HG03521 (cell line): ENCODE data around the gene TPRKB.
"Not testable (repeated sequence)": the region's sequence is repeated elsewhere in the genome, so short reads cannot be mapped to it uniquely, and the experiment has no call there.

Experiments
- ATAC-seq: cut with Tn5 transposase; IDR thresholded peaks from one replicate; pipeline ENCODE4 v1.9.1; 2021; ENCODE audit warnings: mild to moderate bottlenecking, moderate library complexity; ENCODE audit not compliant: unreplicated experiment

Gene TPRKB

GRCh38 chr2:73736855-73737779, at the start of gene TPRKB:
TSS of gene TPRKB (minus strand) at chr2:73737345. CDS start at chr2:73734569, 2,776 bp downstream.
- ATAC-seq, result peak; percentile 92

DNA sequence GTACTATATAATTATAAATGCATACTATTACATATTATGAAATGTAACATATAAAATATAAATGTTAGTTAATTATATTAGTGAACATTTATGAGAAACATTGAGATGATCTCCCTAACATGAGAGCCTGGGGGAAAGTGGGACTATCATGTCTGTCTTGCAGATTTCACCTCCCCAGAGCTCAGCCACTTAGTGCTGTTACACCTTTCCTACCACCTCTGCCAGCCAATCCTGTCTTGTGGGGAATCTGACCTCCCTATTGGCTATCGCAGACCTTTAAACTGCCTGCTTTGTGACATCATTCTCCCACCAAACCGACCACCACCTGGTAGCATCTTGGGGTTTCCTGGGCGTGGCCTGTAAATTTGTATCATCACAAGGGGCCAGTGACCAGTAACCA, 46.7 kb upstream of the TPRKB start, which contains the start of gene C2orf78:
Gene C2orf78 (plus strand): TSS at position 301 of the 400 bp plus-strand sequence. CDS start 127 bp downstream, outside the sequence.
- not testable (repeated sequence) for ATAC-seq

DNA sequence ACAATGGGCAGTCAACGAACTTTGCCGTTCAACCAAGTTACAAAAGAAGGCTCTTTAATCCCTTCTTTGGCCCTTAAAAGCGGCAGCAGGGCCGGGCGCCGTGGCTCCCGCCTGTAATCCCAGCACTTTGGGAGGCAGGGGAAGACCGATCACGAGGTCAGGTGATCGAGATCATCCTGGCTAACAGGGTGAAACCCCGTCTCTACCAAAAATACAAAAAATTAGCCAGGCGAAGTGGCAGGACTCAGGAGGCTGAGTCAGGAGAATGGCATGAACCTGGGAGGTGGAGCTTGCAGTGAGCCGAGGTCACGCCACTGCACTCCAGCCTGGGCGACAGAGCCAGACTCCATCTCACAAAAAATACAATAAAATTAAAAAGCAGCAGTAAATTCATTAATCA, 46.3 kb upstream of the TPRKB start:
- ATAC-seq, result not testable (repeated sequence)

- ATAC-seq, result no peak
Observed at GRCh38 chr2:73780237-73780582, 43.1 kb upstream of the TPRKB start.

DNA sequence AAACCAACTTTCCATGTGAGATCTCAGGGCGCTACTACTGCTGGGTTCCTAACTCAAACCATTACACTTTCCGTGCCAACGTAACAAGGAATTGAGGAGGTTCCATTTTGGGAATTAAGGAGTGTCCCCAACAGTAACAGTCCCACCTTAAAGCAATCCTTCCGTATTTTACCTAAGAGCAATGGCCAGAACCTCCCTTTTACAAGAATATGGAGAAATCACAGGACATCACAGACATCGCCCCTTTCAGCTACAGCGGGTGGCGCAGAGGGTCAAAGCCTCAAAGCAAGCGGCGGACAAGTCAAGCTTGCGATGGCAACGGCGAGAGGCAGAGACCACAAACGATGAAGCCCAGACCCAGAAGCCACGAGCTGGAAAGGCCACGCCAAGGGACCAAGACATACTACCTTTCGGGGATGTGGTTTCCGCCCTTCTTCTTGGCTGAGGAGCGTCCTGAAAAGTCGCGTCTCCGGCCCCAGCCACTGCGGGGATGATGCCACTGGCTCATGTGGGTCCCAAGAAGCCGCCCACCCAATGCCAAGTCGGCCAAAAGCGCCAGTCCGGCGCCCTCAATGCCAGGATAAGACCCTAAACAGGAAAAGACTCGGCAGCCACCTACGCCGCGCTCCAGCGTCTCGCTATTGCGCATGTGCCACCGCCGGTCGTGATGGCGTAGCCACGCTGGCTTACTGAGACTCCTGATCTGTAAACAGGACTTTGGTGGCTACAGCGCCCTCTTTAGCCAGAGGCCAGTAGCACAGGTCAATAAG, 42.5 kb upstream of the TPRKB start, which contains the start of gene DUSP11:
Gene DUSP11 (minus strand): TSS at position 637 of the 770 bp plus-strand sequence. CDS start 129 bp downstream, at position 508.
- peak; percentile 99 for ATAC-seq

DNA sequence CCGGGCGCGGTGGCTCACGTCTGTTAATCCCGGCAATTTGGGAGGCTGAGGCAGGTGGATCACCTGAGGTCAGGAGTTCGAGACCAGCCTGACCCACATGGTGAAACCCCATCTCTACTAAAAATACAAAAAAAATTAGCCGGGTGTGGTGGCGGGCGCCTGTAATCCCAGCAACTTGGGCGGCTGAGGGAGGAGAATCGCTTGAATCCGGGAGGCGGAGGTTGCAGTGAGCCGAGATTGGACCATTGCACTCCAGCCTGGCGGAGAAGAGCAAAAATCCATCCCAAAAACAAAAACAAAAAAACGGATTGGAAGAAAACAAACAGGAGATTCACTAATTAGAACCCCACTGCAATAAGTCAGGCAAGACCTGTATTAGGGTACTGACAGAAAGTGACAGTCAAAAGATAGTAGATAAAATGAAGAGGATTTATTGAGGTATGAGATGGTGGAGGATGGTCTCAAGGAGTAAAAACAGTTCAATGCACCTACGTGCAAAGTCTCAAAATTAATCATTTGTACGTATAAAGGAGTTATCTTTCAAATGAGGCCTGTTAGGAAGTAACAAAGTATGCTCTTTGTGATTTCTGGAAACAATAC, 41.8 kb upstream of the TPRKB start:
- not testable (repeated sequence) for ATAC-seq

DNA sequence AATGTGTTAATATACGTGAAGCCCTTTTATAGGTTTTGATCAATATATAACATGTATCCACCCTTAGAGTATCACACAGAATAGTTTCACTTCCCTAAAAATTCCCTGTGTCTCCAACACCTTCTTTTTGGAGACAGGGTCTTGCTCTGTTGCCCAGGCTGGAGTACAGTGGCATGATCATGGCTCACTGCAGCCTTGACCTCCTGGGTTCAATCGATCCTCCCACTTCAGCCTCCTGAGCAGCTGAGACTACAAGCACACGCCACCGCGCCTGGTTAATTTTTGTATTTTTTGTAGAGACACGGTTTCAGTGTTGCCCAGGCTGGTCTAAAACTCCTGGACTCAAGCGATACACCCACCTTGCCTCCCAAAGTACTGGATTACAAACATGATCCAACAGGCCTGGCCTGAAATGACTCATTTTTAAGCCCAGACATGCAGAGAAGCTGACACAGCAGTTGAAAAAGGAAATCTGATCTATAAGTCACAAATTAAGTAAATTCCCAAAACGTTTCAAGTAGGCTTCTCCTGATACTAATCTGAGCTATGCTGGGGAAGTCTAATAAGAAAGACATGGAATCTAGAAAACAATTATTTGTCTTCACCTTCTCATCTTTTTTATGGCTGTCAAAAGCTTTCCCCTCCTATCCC, 39.8 kb upstream of the TPRKB start:
- no peak for ATAC-seq

DNA sequence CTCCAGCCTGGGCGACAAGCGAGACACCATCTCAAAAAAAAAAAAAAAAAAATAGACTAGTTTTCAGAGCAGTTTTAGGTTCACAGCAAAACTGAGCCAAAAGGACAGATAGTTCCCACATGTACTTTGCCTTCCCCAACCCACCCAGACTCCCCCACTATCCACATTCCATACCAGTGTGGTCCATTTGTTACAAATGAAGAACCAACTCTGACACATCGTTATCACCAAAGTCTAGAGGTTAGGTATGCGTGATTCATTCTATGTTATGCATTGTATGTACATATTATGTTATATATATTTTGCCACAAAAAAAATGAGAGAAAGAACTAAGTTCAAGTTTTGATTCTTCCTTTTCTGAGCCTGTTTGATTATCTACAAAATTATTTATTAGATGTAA, 39.2 kb upstream of the TPRKB start:
- no peak for ATAC-seq

GRCh38 chr2:73772819-73773218, 35.7 kb upstream of the TPRKB start:
- no peak for ATAC-seq

- no peak for ATAC-seq
Observed at GRCh38 chr2:73770725-73771124, 33.6 kb upstream of the TPRKB start.

DNA sequence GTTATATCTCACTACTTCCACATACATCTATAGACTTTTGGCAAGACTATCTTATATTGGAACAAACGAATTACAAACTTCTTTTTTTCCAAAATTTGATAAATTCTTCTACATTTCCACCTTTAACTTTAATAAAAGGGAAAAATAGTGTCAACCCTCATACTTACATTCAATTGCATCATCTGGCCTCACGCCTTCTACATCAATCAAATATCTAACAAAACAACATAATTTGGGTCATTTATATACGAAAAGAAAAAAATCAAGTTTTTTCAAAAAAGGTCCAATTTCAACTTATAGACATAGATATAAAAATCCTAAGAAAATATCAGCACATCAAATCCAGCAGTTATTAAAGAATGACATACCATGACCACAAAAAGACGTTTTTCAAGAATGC, 29.8 kb upstream of the TPRKB start:
- ATAC-seq, result no peak

DNA sequence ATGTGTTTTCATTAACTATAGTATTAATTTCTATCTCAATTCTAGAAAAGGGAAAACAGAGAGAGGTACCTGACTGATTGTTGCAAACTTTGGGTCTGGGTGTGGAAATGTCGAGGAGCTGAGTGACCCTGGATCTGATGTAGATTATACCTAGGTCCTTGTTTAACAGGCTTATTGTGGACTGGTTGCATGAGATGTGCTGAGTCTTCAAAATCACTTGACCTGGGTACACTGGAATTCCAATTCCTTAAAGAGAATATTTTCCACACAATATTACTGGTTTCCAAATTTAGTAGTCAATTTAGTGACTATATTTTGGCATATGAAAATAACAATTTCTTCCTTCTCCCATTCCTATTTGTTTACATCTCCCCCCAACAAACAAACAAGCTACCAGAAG, 29.2 kb upstream of the TPRKB start:
- no peak for ATAC-seq

DNA sequence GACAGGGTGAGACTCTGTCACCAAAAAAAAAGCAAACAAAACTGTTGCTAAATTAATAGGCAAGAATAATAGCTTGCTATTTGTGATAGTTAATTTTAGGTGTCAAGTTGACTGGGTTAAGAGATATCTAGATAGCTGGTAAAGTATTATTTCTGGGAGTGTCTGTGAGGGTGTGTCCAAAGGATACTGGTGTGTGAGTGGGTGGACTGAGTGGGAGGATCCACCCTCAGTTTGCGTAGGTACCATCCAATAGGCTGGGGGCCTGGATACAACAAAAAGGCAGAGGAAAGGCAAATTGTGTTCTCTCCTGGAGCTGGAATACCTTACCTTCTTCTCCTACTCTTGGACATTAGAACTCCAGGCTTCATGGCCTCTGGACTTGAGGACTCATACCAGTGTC, 27.8 kb upstream of the TPRKB start:
- no peak for ATAC-seq

- ATAC-seq, result no peak
Observed at GRCh38 chr2:73762571-73762970, 25.4 kb upstream of the TPRKB start.

GRCh38 chr2:73759904-73760303, 22.8 kb upstream of the TPRKB start:
- ATAC-seq, result no peak

- no peak for ATAC-seq
Observed at GRCh38 chr2:73759285-73759764, 22.2 kb upstream of the TPRKB start.

- not testable (repeated sequence) for ATAC-seq
Observed at GRCh38 chr2:73754332-73754731, 17.2 kb upstream of the TPRKB start.

- ATAC-seq, result no peak
Observed at GRCh38 chr2:73749314-73749713, 12.2 kb upstream of the TPRKB start.

DNA sequence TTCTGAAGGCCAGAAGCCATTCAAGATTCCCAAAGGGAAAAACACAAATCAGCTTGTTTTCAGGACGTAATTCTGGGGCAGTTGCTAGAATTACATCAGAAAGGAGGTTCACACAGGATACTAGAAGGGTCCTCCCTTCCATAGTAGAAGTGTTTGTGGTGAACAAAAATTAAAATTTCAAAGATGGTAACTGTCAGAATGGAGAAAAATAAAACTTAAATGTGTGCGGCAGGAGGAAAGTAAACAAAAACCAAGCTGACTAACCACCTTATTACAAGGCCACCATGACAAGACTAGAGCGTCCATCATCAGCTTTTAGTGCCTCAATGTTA, 9.7 kb upstream of the TPRKB start:
- ATAC-seq, result no peak

DNA sequence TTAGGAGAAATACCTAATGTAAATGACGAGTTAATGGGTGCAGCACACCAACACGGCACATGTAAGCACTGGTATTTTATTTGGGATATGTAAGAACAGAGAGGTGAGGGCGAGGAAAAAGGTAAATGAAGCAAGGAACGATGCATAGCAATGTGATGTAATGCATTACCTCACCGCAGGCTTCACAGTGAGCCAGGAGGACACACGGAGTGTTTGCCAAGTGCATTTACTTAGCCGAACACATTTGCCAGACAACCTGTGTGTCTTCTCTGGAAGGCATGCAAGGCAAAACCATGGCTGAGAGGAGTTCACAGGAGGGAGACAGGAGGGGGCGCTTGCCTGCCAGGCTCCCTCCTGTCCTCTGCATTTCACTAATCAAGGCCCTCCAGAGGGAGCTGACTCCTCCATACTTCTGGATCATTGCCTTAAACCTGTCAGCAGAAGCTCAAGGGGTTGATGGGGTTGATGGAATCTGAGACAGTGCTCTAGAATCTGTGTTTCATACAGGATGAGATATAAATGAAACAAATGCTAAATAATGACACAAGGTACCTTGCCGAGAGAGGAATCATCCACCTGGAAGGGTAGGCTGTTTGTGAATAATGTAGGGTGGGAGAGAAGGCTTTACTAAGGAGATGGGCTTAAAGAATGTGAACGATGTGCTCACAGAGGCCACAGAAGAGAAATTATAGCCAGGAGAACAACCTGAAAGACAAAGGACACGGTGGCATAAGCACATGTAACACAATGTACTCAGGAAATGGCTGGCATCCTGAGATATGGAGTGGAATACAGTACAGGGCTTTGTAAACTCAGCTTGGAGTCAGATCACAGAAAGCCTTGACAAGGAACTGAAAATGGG, 9.1 kb upstream of the TPRKB start:
- no peak for ATAC-seq
